HEK293T (cell line): ENCODE results near the gene SLC25A33.

Experiments
- CTCF ChIA-PET: fragments of 350-600 bp; formaldehyde crosslinking; extraction: SDS; loops from one replicate; lab custom pipeline; 2021; ENCODE audit warnings: antibody characterized with exemption, inconsistent platforms; lab: Yijun Ruan, JAX
- POLR2A ChIA-PET: fragments of 350-600 bp; formaldehyde crosslinking; extraction: SDS; loops from one replicate; lab custom pipeline; 2020; ENCODE audit warnings: antibody characterized with exemption, inconsistent platforms; lab: Yijun Ruan, JAX
- DNase-seq: peaks from one replicate; pipeline ENCODE4 v3.0.0; 2012; ENCODE audit warnings: mixed read lengths; ENCODE audit errors: extremely low spot score
- ARNT ChIP-seq: fragments of 450-650 bp; IDR thresholded peaks from 2 replicates; pipeline ENCODE4 v1.6.1; 2017; ENCODE audit warnings: mild to moderate bottlenecking
- BHLHE40 ChIP-seq: fragments of 450-650 bp; IDR thresholded peaks from 2 replicates; pipeline ENCODE4 v1.6.1; 2016; ENCODE audit warnings: mild to moderate bottlenecking, moderate library complexity, borderline replicate concordance
- CTBP1 ChIP-seq: fragments of 450-650 bp; IDR thresholded peaks from 2 replicates; pipeline ENCODE4 v1.6.1; 2016; ENCODE audit warnings: borderline replicate concordance
- ELF4 ChIP-seq: fragments of 450-650 bp; IDR thresholded peaks from 2 replicates; pipeline ENCODE4 v1.6.1; 2017; ENCODE audit warnings: antibody characterized with exemption
- FOXA1 ChIP-seq: fragments of 450-650 bp; IDR thresholded peaks from 2 replicates; pipeline ENCODE4 v1.6.1; 2016; ENCODE audit warnings: mild to moderate bottlenecking
- FOXK2 ChIP-seq: fragments of 450-650 bp; IDR thresholded peaks from 2 replicates; pipeline ENCODE4 v1.6.1; 2016; ENCODE audit warnings: mild to moderate bottlenecking
- FOXM1 ChIP-seq: fragments of 450-650 bp; IDR thresholded peaks from 2 replicates; pipeline ENCODE4 v1.6.1; 2017; ENCODE audit warnings: mild to moderate bottlenecking, borderline replicate concordance
- HDGF ChIP-seq: fragments of 450-650 bp; IDR thresholded peaks from 2 replicates; pipeline ENCODE4 v1.6.1; 2017; ENCODE audit warnings: antibody characterized with exemption, borderline replicate concordance
- L3MBTL2 ChIP-seq: fragments of 450-650 bp; conservative IDR thresholded peaks from 2 replicates; pipeline ENCODE4 v1.6.1; 2016; ENCODE audit warnings: mild to moderate bottlenecking
- LEF1 ChIP-seq: fragments of 450-650 bp; IDR thresholded peaks from 2 replicates; pipeline ENCODE4 v1.6.1; 2017; ENCODE audit warnings: mild to moderate bottlenecking, borderline replicate concordance
- NFRKB ChIP-seq: fragments of 450-650 bp; IDR thresholded peaks from 2 replicates; pipeline ENCODE4 v1.6.1; 2016; ENCODE audit warnings: mild to moderate bottlenecking, moderate library complexity
- PKNOX1 ChIP-seq: fragments of 450-650 bp; IDR thresholded peaks from 2 replicates; pipeline ENCODE4 v1.6.1; 2016
- SP1 ChIP-seq: fragments of 450-650 bp; IDR thresholded peaks from 2 replicates; pipeline ENCODE4 v1.6.1; 2017
- SUZ12 ChIP-seq: fragments of 450-650 bp; IDR thresholded peaks from 2 replicates; pipeline ENCODE4 v1.6.1; 2016; ENCODE audit warnings: mild to moderate bottlenecking
- TARDBP ChIP-seq: fragments of 450-650 bp; IDR thresholded peaks from 2 replicates; pipeline ENCODE4 v1.6.1; 2016
- ZNF384 ChIP-seq: fragments of 450-650 bp; IDR thresholded peaks from 2 replicates; pipeline ENCODE4 v1.6.1; 2016

Gene SLC25A33

DNA sequence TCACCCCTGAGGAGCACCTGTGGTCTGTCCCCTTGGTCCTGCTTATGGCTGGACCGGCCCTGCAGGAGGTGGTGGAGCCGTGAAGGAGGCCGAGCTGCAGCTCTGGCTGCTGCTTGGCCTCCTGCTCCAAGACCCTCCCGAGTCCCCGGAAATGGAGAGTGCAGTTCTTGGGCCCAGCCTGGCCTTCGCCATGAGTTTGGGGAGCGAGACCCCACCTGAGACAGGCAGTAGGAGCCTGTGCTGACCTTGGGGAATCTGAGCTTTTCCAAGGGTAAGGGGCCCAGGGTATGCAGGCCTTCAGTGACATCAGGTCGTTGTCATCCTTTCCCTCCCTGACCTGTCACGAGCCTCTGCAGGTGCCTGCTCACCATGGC is 63.5 kb downstream of the SLC25A33 start:
- CTCF ChIA-PET: no interaction called here
- TF ChIP-seq L3MBTL2 (no peak), ELF4 (no peak), FOXA1 (no peak), HDGF (no peak), BHLHE40 (no peak), ZNF384 (no peak), ARNT (no peak), SP1 (no peak), CTBP1 (no peak), SUZ12 (no peak), FOXK2 (no peak)
- POLR2A ChIA-PET: no interaction called here
- DNase-seq: no peak

DNA sequence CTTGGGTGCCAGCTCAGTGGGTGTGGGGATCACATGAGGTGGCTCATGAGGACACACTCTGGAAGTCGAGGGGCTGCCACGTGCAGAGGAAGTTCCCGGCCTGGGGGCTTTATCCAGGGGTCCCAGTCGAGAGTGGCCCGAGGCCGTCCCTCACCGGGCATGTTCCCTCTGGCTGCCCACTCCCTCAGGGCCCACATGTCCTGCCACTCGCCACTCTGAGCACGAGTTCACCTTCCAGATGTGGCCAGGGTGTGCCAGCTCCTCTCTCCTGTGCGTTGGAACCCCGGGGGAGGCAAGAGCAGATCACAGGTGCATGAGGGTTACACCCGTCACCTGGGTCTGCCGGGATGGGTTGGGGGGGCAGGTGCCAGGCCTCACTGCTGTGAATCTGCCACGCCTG is 64.0 kb downstream of the SLC25A33 start:
- ChIA-PET CTCF (no interaction called here), POLR2A (no interaction called here)
- DNase-seq: no peak
- TF ChIP-seq CTBP1: no peak
- TF ChIP-seq L3MBTL2: no peak
- TF ChIP-seq ELF4: no peak
- TF ChIP-seq LEF1: no peak
- TF ChIP-seq ARNT: no peak
- no peak for TF ChIP-seq SP1
- TF ChIP-seq PKNOX1: no peak
- TF ChIP-seq ZNF384: no peak
- no peak for TF ChIP-seq BHLHE40
- TF ChIP-seq NFRKB: no peak

- TF ChIP-seq SP1 (no peak), FOXA1 (no peak), NFRKB (no peak), HDGF (no peak), FOXK2 (no peak), BHLHE40 (no peak), SUZ12 (no peak), CTBP1 (no peak), ARNT (no peak), TARDBP (no peak), ZNF384 (no peak), ELF4 (no peak)
- POLR2A ChIA-PET: no interaction called here
Measured at GRCh38 chr1:9603766-9604753, 64.8 kb downstream of the SLC25A33 start.

GRCh38 chr1:9604836-9605235 is 65.6 kb downstream of the SLC25A33 start:
- DNase-seq: no peak
- ChIA-PET CTCF (no interaction called here), POLR2A (no interaction called here)
- TF ChIP-seq PKNOX1 (no peak), SP1 (no peak), ARNT (no peak), NFRKB (no peak), ZNF384 (no peak), FOXM1 (no peak), FOXK2 (no peak), LEF1 (no peak), CTBP1 (no peak), TARDBP (no peak), FOXA1 (no peak), HDGF (no peak), SUZ12 (no peak), L3MBTL2 (no peak)

More at GRCh38 chr1:9603766-9604753, 64.8 kb downstream of the SLC25A33 start:
- CTCF ChIA-PET: no interaction called here
- DNase-seq: no peak

DNA sequence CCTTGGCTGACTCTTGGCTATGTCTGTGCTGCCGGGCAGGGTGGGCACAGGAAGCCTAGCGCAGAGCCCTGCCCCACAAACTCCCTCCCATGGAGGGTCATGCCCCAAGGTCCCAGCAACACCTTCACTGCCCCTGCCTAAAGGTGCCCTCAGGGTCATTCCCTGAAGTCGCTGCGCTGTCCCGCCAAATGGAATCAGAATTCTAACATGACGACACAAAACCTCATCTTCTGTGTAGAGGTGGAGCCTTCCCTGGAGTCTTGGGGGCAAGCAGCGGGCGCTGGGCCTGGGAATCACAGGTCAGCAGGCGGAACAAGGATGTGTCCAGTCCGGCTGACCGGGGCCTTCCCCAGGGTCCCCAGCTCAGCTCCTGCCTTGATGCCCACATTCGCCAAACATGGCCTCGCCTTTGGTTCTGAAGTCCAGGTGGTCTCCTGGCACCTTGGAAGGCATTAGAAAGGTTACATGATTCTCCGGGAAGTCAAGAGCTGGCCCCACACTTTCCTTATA is 66.7 kb downstream of the SLC25A33 start:
- no peak for TF ChIP-seq ZNF384
- no peak for TF ChIP-seq FOXA1
- no peak for TF ChIP-seq PKNOX1
- TF ChIP-seq SUZ12: no peak
- no peak for TF ChIP-seq BHLHE40
- no peak for TF ChIP-seq TARDBP
- TF ChIP-seq HDGF: no peak
- TF ChIP-seq FOXK2: no peak
- TF ChIP-seq FOXM1: no peak
- TF ChIP-seq LEF1: no peak
- TF ChIP-seq NFRKB: no peak
- no peak for TF ChIP-seq L3MBTL2
- no peak for TF ChIP-seq SP1
- ChIA-PET POLR2A (interaction anchor here (1.0 kb wide), 1 partner anchor 16 kb away, joined by 3 read pairs; no protein-coding TSS in a partner anchor), CTCF (no interaction called here)
- DNase-seq: no peak
